Measurements from ENCODE around the gene DCXR.

GRCh38 chr17:82045936-82046484, 8.5 kb upstream of the DCXR start:
- TF ChIP-seq CTCF (conservative IDR thresholded peaks at IDR 0.05; ENCODE audit: low read depth in 2 of 2) (no peak), EZH2 (IDR thresholded peaks at IDR 0.05; ENCODE audit: low read depth, unreplicated experiment) (no peak), POLR2AphosphoS5 (IDR thresholded peaks at IDR 0.05; ENCODE audit: low read depth) (no peak), EZH2phosphoT487 (IDR thresholded peaks at IDR 0.05; ENCODE audit: unreplicated experiment) (no peak), JUNB (IDR thresholded peaks at IDR 0.05; ENCODE audit: unreplicated experiment) (no peak), CREB1 (CRISPR knock-in tag; IDR thresholded peaks at IDR 0.05; ENCODE audit: low read depth) (no peak)
- TF ChIP-seq, protein P1, sequence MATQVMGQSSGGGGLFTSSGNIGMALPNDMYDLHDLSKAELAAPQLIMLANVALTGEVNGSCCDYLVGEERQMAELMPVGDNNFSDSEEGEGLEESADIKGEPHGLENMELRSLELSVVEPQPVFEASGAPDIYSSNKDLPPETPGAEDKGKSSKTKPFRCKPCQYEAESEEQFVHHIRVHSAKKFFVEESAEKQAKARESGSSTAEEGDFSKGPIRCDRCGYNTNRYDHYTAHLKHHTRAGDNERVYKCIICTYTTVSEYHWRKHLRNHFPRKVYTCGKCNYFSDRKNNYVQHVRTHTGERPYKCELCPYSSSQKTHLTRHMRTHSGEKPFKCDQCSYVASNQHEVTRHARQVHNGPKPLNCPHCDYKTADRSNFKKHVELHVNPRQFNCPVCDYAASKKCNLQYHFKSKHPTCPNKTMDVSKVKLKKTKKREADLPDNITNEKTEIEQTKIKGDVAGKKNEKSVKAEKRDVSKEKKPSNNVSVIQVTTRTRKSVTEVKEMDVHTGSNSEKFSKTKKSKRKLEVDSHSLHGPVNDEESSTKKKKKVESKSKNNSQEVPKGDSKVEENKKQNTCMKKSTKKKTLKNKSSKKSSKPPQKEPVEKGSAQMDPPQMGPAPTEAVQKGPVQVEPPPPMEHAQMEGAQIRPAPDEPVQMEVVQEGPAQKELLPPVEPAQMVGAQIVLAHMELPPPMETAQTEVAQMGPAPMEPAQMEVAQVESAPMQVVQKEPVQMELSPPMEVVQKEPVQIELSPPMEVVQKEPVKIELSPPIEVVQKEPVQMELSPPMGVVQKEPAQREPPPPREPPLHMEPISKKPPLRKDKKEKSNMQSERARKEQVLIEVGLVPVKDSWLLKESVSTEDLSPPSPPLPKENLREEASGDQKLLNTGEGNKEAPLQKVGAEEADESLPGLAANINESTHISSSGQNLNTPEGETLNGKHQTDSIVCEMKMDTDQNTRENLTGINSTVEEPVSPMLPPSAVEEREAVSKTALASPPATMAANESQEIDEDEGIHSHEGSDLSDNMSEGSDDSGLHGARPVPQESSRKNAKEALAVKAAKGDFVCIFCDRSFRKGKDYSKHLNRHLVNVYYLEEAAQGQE (IDR thresholded peaks at IDR 0.05; ENCODE audit: unreplicated experiment) = no peak
- TF ChIP-seq, protein P2, sequence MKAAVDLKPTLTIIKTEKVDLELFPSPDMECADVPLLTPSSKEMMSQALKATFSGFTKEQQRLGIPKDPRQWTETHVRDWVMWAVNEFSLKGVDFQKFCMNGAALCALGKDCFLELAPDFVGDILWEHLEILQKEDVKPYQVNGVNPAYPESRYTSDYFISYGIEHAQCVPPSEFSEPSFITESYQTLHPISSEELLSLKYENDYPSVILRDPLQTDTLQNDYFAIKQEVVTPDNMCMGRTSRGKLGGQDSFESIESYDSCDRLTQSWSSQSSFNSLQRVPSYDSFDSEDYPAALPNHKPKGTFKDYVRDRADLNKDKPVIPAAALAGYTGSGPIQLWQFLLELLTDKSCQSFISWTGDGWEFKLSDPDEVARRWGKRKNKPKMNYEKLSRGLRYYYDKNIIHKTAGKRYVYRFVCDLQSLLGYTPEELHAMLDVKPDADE (IDR thresholded peaks at IDR 0.05) = no peak

Data from GM23338 (cell line).